ENCODE results near the gene SMKR1. TPM values are rescaled to one million over a fixed set of nuclear protein-coding genes. Genes with fewer than 3 reads are reported as not detected.
A peak's percentile ranks its signal among the peaks of the same experiment; 100 is the strongest.

Gene SMKR1
- total RNA-seq, 1 experiment from 2014 or later, result 0.87 TPM

DNA sequence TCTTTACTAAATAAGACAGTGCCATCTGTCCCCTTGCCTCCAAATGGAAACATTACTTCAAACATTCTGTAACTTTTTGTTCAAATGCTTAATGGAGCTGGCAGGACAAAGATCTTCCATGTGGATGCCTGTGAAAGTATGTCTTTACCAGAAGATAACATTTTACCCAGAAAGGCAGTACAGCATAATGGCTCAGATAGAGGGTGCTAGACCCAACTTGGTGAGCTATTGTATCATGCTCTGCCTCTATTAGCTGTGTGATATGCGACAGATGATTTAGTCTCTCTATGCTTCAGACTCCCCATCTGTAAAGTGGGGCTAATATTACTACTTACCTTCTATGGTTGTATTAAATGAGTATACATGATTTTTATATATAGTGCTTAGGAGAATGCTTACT is 8.8 kb upstream of the SMKR1 start:
- Mint-ChIP-seq H3K4me3 (no peak overlapping the region), H3K9me3 (no peaks in the 10 kb centered on the region), H3K27ac (no peak overlapping the region), H3K36me3 (ENCODE audit: insufficient read depth in 1 of 3, low read depth in 3 of 3) (no peaks in the 10 kb centered on the region), H3K27me3 (ENCODE audit: low read depth) (no peaks in the 10 kb centered on the region; the same call in 1 of the 2 replicates), H3K4me1 (no peaks in the 10 kb centered on the region)
- H3K4me2 ChIP-seq (ENCODE audit: insufficient read depth, insufficient read length, low read length), result no peak overlapping the region
- H3K27me3 ChIP-seq (ENCODE audit: insufficient read depth, low read length), result no peaks in the 10 kb centered on the region
- no peak overlapping the region for H3K56ac ChIP-seq (ENCODE audit: insufficient read length, low read depth, low read length)
- H3K23me2 ChIP-seq (ENCODE audit: insufficient read length, low read depth, low read length, poor library complexity, severe bottlenecking), result no peaks in the 10 kb centered on the region
- no peak overlapping the region for H2BK15ac ChIP-seq (ENCODE audit: low read depth, low read length)
- no peak overlapping the region for H3K23ac ChIP-seq (ENCODE audit: insufficient read length, low read depth, low read length)
- no peak overlapping the region for H3K27ac ChIP-seq (ENCODE audit: insufficient read length, low read depth, low read length)
- H3T11ph ChIP-seq (ENCODE audit: low read length), result no peak overlapping the region
- no peaks in the 10 kb centered on the region for H4K20me1 ChIP-seq (ENCODE audit: control insufficient read depth, insufficient read depth, insufficient read length)
- no peak overlapping the region for H3K18ac ChIP-seq (ENCODE audit: insufficient read length, low read depth, low read length)
- no peaks in the 10 kb centered on the region for H3K79me1 ChIP-seq (ENCODE audit: insufficient read depth, low read depth, low read length, poor library complexity, severe bottlenecking)
- H3K4ac ChIP-seq (ENCODE audit: low read depth, low read length), result no peak overlapping the region
- no CpG with 5 or more reads among the region's 1 CpG for WGBS (ENCODE audit: extremely low coverage, insufficient read length, low lambda C conversion rate)
- no peak overlapping the region for H4K8ac ChIP-seq (replicated peaks; ENCODE audit: insufficient read length, low read depth, low read length)
- no peak overlapping the region for H2AK5ac ChIP-seq (ENCODE audit: insufficient read length, low read length)
- H3K9me3 ChIP-seq (ENCODE audit: control insufficient read depth, low read depth, low read length), result no peaks in the 10 kb centered on the region
- no peak overlapping the region for H2BK12ac ChIP-seq (ENCODE audit: insufficient read length, low read depth, low read length)
- no peak overlapping the region for H2BK20ac ChIP-seq (ENCODE audit: low read depth, low read length, poor library complexity, severe bottlenecking)
- TF ChIP-seq CTCF (conservative IDR thresholded peaks at IDR 0.05), result peak; percentile 35
- H3K9ac ChIP-seq (ENCODE audit: extremely low read depth, insufficient read length, low read length), result no peak overlapping the region
- H2AFZ ChIP-seq (ENCODE audit: low read length), result no peak overlapping the region
- no peak overlapping the region for H2BK5ac ChIP-seq (ENCODE audit: insufficient read length, low read length)
- no peak for DNase-seq
- H3K79me2 ChIP-seq (ENCODE audit: insufficient read depth, low read length), result no peaks in the 10 kb centered on the region
- H3K4me1 ChIP-seq (ENCODE audit: insufficient read depth, low read length), result no peaks in the 10 kb centered on the region
- no peak overlapping the region for H4K5ac ChIP-seq (ENCODE audit: insufficient read length, low read depth, low read length)
- no peak overlapping the region for H4K91ac ChIP-seq (ENCODE audit: insufficient read length, low read depth, low read length)
- H2BK120ac ChIP-seq (ENCODE audit: low read depth, low read length, poor library complexity, severe bottlenecking), result peak overlapping the region; percentile 61
- H3K14ac ChIP-seq (ENCODE audit: insufficient read depth, low read length), result no peak overlapping the region
